Rectal smooth muscle tissue (tissue), 1 donor: ENCODE data around the gene ZSWIM7.
"Not testable (repeated sequence)": the region's sequence is repeated elsewhere in the genome, so short reads cannot be mapped to it uniquely, and the experiment has no call there.

Experiments used
- H3K27ac ChIP-seq: one replicate; pipeline ENCODE4 v1.7.0; 2013; ENCODE audit warnings: low read depth, low read length, inconsistent platforms
- H3K27me3 ChIP-seq: one replicate; pipeline ENCODE4 v1.7.0; 2013; ENCODE audit warnings: low read length; ENCODE audit not compliant: control insufficient read depth, insufficient read depth
- H3K36me3 ChIP-seq: one replicate; pipeline ENCODE4 v1.7.0; 2013; ENCODE audit warnings: low read length; ENCODE audit not compliant: control insufficient read depth, insufficient read depth
- H3K4me1 ChIP-seq: one replicate; pipeline ENCODE4 v1.7.0; 2013; ENCODE audit warnings: low read length; ENCODE audit not compliant: control insufficient read depth, insufficient read depth
- H3K4me3 ChIP-seq: one replicate; pipeline ENCODE4 v1.7.0; 2013; ENCODE audit warnings: low read length
- H3K9ac ChIP-seq: one replicate; pipeline ENCODE4 v1.7.0; 2013; ENCODE audit warnings: low read length

Gene ZSWIM7

GRCh38 chr17:15952048-15952532, 47.4 kb downstream of the ZSWIM7 start:
- Histone ChIP-seq H3K27ac (no peak overlapping the region), H3K9ac (no peak overlapping the region), H3K4me1 (no peaks in the 10 kb centered on the region)

DNA sequence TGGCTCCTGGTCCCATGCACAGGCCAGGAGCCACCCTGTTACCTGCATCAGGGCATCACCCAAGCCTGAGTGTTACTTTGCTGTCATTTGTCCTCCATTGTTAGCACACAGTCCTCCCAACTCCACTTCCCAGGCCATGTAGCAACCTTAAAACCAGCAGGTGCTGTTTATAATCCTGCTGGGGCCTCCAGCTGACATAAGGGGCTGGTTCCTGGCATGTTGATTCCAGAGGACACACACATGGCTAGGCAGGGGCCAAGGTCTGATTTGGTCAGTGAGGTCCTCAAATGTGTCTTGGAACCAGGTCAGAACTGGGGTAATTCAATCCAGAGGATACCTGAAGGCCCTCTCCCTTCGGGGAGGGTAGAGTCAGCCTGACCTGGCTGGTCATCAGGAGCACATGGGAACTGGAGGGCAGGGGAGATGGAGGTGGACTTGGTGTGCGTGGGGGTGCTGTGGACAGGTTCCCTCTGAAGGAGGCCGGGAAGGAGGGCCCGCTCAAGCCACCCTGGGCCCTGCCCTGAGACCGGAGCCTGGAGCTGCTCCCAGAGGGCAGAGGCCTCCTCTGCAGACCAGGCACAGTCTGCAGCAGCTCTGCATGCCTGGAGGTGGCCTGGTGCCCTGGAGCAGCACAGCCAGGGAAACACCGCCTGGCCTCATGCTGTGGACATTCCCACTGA, 48.0 kb downstream of the ZSWIM7 start:
- Histone ChIP-seq H3K9ac (no peak overlapping the region), H3K4me3 (no peak overlapping the region), H3K36me3 (no peaks in the 10 kb centered on the region), H3K27ac (no peak overlapping the region), H3K27me3 (no peaks in the 10 kb centered on the region), H3K4me1 (peaks cover 3% of the 10 kb centered on the region)

More at GRCh38 chr17:15952048-15952532, 47.4 kb downstream of the ZSWIM7 start:
- Histone ChIP-seq H3K4me3 (no peak overlapping the region), H3K36me3 (no peaks in the 10 kb centered on the region), H3K27me3 (no peaks in the 10 kb centered on the region)

- no peak overlapping the region for H3K4me3 ChIP-seq
- H3K27ac ChIP-seq, result no peak overlapping the region
- peak overlapping the region; percentile 13 for H3K9ac ChIP-seq
- H3K27me3 ChIP-seq, result peaks cover 2% of the 10 kb centered on the region
- peaks cover 6% of the 10 kb centered on the region for H3K4me1 ChIP-seq
- no peaks in the 10 kb centered on the region for H3K36me3 ChIP-seq
Observed at GRCh38 chr17:15947976-15948752, 51.3 kb downstream of the ZSWIM7 start.

GRCh38 chr17:15947271-15947670, 52.2 kb downstream of the ZSWIM7 start:
- Histone ChIP-seq H3K27me3 (peaks cover 2% of the 10 kb centered on the region), H3K27ac (no peak overlapping the region), H3K4me3 (peak overlapping the region; percentile 50), H3K36me3 (no peaks in the 10 kb centered on the region), H3K9ac (peak overlapping the region; percentile 34), H3K4me1 (peaks cover 6% of the 10 kb centered on the region)

GRCh38 chr17:15946611-15947120, 52.8 kb downstream of the ZSWIM7 start:
- H3K4me1 ChIP-seq, result peaks cover 6% of the 10 kb centered on the region
- no peaks in the 10 kb centered on the region for H3K36me3 ChIP-seq
- peak overlapping the region; percentile 50 for H3K4me3 ChIP-seq
- H3K9ac ChIP-seq, result peak overlapping the region; percentile 18
- H3K27ac ChIP-seq, result no peak overlapping the region
- peaks cover 2% of the 10 kb centered on the region for H3K27me3 ChIP-seq

DNA sequence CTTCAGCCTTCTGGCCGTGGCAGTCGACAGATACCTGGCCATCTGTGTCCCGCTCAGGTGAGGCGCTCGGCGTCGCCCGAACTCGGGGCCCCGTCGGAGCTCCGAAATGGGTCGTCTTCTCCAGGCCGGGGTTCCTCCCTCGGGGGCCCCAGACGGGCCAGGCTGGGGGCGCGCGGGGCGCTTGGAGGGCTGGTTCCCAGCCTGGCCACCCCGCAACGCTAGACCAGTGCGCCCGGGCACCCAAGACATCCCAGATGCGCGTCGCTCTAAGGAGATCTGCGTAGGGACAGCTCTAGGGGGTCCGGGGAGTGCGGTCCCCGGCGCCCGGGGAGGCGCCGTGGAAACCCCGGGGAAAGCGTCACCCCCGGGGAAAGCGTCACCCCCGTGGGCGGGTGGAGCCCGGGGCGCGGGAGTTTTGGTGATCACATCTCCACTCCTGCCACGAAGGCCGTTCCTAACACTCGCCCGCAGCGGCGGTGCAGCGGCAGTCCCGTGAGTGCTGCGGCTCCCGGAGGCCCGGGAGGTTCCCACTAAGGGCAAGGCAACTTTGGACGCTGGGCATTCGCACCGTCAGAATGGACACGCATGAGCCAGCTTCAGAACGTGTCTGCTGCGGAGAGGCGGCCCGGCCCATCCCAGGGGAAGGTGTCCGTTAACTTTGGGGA, 53.8 kb downstream of the ZSWIM7 start:
- Histone ChIP-seq H3K27me3 (peaks cover 2% of the 10 kb centered on the region), H3K9ac (peak overlapping the region; percentile 11), H3K4me1 (peaks cover 6% of the 10 kb centered on the region), H3K4me3 (peak overlapping the region; percentile 95), H3K27ac (no peak overlapping the region), H3K36me3 (no peaks in the 10 kb centered on the region)

DNA sequence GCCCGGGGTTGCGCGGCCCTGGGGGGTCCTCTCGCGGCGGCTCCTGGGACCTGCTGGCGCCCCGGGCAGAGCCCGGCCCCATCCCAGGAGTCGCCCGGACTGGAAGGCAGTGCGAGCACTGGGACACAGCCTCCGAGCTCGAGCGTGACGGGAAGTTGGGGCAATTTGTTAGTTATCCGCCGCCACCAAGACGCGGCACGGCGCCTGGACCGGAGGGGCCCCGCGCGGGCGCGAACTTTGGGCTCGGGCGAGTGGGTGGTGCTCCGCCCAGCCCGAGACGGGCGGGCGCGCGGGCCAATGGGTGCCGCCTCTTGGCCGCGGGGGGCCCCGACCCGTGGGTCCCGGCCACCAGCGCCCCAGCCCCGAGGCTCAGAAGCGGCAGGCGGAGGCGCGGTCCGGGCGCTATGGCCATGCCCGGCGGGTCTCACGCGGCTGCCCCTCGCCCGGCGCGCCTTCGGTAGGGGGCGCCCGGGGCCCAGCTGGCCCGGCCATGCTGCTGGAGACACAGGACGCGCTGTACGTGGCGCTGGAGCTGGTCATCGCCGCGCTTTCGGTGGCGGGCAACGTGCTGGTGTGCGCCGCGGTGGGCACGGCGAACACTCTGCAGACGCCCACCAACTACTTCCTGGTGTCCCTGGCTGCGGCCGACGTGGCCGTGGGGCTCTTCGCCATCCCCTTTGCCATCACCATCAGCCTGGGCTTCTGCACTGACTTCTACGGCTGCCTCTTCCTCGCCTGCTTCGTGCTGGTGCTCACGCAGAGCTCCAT, 54.6 kb downstream of the ZSWIM7 start, which contains the start of gene ADORA2B:
Gene ADORA2B, plus strand, starts transcription at position 372 of the 768 bp plus-strand sequence. Its CDS starts 119 bp downstream, at position 491.
- Histone ChIP-seq H3K4me1 (peaks cover 6% of the 10 kb centered on the region), H3K9ac (peak within 1 kb of the TSS; percentile 11)

GRCh38 chr17:15943971-15944758, 55.3 kb downstream of the ZSWIM7 start:
- Histone ChIP-seq H3K9ac (no peak overlapping the region), H3K4me1 (peaks cover 6% of the 10 kb centered on the region), H3K27ac (no peak overlapping the region), H3K4me3 (peak overlapping the region; percentile 95), H3K27me3 (peaks cover 2% of the 10 kb centered on the region), H3K36me3 (no peaks in the 10 kb centered on the region)

More for the DNA sequence above, 54.6 kb downstream of the ZSWIM7 start, which contains the start of gene ADORA2B:
- Histone ChIP-seq H3K27ac (no peak within 1 kb of the TSS), H3K36me3 (no peaks in the 10 kb centered on the region), H3K4me3 (peak within 1 kb of the TSS; percentile 95), H3K27me3 (peaks cover 2% of the 10 kb centered on the region)

GRCh38 chr17:15942207-15942833, 57.2 kb downstream of the ZSWIM7 start:
- Histone ChIP-seq H3K4me1 (peaks cover 6% of the 10 kb centered on the region), H3K36me3 (no peaks in the 10 kb centered on the region), H3K4me3 (no peak overlapping the region), H3K27me3 (peaks cover 2% of the 10 kb centered on the region), H3K9ac (no peak overlapping the region), H3K27ac (no peak overlapping the region)

DNA sequence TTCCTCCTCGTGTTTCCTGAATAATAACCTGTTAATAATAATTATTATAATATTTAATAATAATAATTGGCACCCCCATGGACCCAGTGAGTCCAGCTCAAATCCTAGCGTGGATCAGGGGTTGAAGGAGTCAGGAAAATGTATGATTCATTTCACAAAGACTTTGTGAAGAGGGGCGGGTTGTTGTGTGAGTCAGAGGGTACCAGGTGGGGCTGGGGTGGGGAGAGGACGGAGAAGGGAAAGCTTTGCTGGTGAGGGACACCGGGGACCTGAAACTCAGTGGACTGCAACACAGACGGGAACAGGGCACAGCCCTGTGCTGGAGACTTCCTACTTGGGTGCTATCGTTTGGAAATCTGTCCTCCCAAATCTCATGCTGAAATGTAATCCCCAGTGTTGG, 57.7 kb downstream of the ZSWIM7 start:
- Histone ChIP-seq H3K36me3 (no peaks in the 10 kb centered on the region), H3K9ac (no peak overlapping the region), H3K4me1 (peaks cover 5% of the 10 kb centered on the region), H3K27ac (no peak overlapping the region), H3K4me3 (no peak overlapping the region), H3K27me3 (peaks cover 2% of the 10 kb centered on the region)

GRCh38 chr17:15936481-15936880, 63.0 kb downstream of the ZSWIM7 start:
- not testable (repeated sequence) for H3K36me3 ChIP-seq, H3K4me1 ChIP-seq, H3K27me3 ChIP-seq, H3K4me3 ChIP-seq, H3K9ac ChIP-seq, H3K27ac ChIP-seq
